Lung (tissue), 12 donors: ENCODE results near the gene FGF7. TPM values are rescaled to one million over a fixed set of nuclear protein-coding genes. Genes with fewer than 3 reads are reported as not detected.

Experiments
- ATAC-seq: fragments of 200-7000 bp; cut with Tn5 transposase; one replicate; pipeline ENCODE4 v1.9.1; 2020; ENCODE audit warnings: moderate number of reproducible peaks; ENCODE audit not compliant: insufficient read depth, low FRiP score
- DNase-seq, 3 donors: peaks; one replicate each; pipeline ENCODE4 v3.0.0-alpha.2; 2013 to 2017
- H3K27ac ChIP-seq, 2 donors: one replicate each; pipeline ENCODE4 v1.5.1; 2013; ENCODE audit warnings: mild to moderate bottlenecking in 2 of 2, moderate library complexity in 2 of 2, control low read depth in 1 of 2, inconsistent platforms in 1 of 2, low read depth in 1 of 2, low read length in 1 of 2
- H3K27me3 ChIP-seq, 3 donors: one replicate each; pipeline ENCODE4 v1.5.1; 2013; ENCODE audit warnings: low read length in 2 of 3; ENCODE audit not compliant: control insufficient read depth in 3 of 3, insufficient read depth in 3 of 3
- H3K36me3 ChIP-seq, 4 donors: one replicate each; pipeline ENCODE4 v1.5.1; 2013; ENCODE audit warnings: low read length in 4 of 4, mild to moderate bottlenecking in 1 of 4, moderate library complexity in 1 of 4; ENCODE audit not compliant: control insufficient read depth in 4 of 4, insufficient read depth in 4 of 4
- H3K4me1 ChIP-seq, 5 donors: one replicate each; pipeline ENCODE4 v1.5.1; 2013; ENCODE audit warnings: low read length in 5 of 5, mild to moderate bottlenecking in 2 of 5, moderate library complexity in 1 of 5; ENCODE audit not compliant: control insufficient read depth in 5 of 5, insufficient read depth in 5 of 5
- H3K4me3 ChIP-seq: one replicate; pipeline ENCODE4 v1.5.1; 2013; ENCODE audit warnings: mild to moderate bottlenecking, control low read depth, moderate library complexity
- H3K9ac ChIP-seq, 2 donors: one replicate each; pipeline ENCODE4 v1.5.1; 2013; ENCODE audit warnings: low read length in 2 of 2, control low read depth in 1 of 2; ENCODE audit not compliant: insufficient read depth in 1 of 2
- H3K9me3 ChIP-seq, 4 donors: one replicate each; pipeline ENCODE4 v1.5.1; 2013; ENCODE audit warnings: low read length in 3 of 4, mild to moderate bottlenecking in 1 of 4, moderate library complexity in 1 of 4; ENCODE audit not compliant: control insufficient read depth in 4 of 4, insufficient read depth in 3 of 4
- CTCF ChIP-seq: IDR thresholded peaks from 2 replicates; pipeline ENCODE4 v1.5.1; 2012; ENCODE audit warnings: mild to moderate bottlenecking; ENCODE audit errors: control extremely low read depth, extremely low read depth
- WGBS, 2 donors: extraction: QIAGEN DNeasy Blood & Tissue Kit; methylation state at CpG; one replicate each; pipeline ENCODE4 v1.1.7; 2013; 5-methylcytosine and 5-hydroxymethylcytosine counted together
- polyA plus RNA-seq, 2 donors: library from polyadenylated mRNA; stranded (reverse); fragments of 200-250 nt; gene quantifications; one replicate each; pipeline ENCODE4 v1.2.1, GENCODE V29; 2013
- total RNA-seq, 2 donors: library from RNA; depleted of rRNA in 1 of 2; stranded (reverse); fragments of >200 nt in 1 of 2; gene quantifications; one replicate each; pipeline ENCODE4 v1.2.1, GENCODE V29; 2014 to 2021
- donor health status: control.
- donor health status: control.
- donor health status: Bipolar disorder and iron deficiency.
- donor health status: healthy.
- donor health status: DM: yes; HTN: yes; CAD: no.

Gene FGF7
- total and polyA plus RNA-seq, 4 donors, result 11.5 to 32.2 (median 20.1) TPM

- no peaks in the 10 kb centered on the region for H3K27me3 ChIP-seq
- peaks cover 0 to 2% (median 0%) of the 10 kb centered on the region in 4 donors for H3K36me3 ChIP-seq
- ATAC-seq (no peak), DNase-seq (no peak)
- no peak for TF ChIP-seq CTCF
- no peaks in the 10 kb centered on the region for H3K9me3 ChIP-seq
- no peak overlapping the region for H3K4me3 ChIP-seq
- H3K27ac ChIP-seq, result no peak overlapping the region
- peak overlapping the region in 1 of 2 donors; percentile 50 for H3K9ac ChIP-seq
- 59 to 63% methylated on average over 1 of the region's 1 CpG for WGBS, 2 donors
- H3K4me1 ChIP-seq, result peaks cover 0 to 39% (median 3%) of the 10 kb centered on the region in 5 donors
These were observed 1.9 kb downstream of the FGF7 start for GRCh38 chr15:49424954-49425353.

DNA sequence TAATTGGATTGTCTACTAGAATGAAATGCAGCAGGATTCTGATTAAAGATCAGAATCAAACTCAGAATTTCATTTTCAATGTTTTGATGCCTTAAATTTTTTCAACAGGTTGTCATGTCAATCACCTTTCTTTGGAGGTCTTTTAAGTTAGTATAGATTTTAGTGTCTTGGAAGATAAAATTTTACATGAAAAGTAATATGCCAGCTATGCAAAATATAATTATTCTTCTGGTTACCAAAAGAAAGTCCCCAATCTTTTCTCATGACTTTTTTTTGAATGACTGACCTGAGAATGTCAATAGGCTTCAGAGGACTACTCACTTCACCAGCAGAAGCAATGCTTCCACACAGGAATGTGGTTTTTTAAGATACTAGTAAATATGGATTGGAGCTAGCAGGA is 4.3 kb downstream of the FGF7 start:
- Histone ChIP-seq H3K27ac (peak overlapping the region in 1 of 2 donors; percentile 82), H3K4me1 (peaks cover 0 to 39% (median 7%) of the 10 kb centered on the region in 5 donors), H3K9ac (no peak overlapping the region), H3K9me3 (no peaks in the 10 kb centered on the region), H3K36me3 (peaks cover 0 to 2% (median 0%) of the 10 kb centered on the region in 4 donors), H3K27me3 (no peaks in the 10 kb centered on the region), H3K4me3 (no peak overlapping the region)
- no peak for ATAC-seq
- no peak for TF ChIP-seq CTCF
- no peak for DNase-seq

DNA sequence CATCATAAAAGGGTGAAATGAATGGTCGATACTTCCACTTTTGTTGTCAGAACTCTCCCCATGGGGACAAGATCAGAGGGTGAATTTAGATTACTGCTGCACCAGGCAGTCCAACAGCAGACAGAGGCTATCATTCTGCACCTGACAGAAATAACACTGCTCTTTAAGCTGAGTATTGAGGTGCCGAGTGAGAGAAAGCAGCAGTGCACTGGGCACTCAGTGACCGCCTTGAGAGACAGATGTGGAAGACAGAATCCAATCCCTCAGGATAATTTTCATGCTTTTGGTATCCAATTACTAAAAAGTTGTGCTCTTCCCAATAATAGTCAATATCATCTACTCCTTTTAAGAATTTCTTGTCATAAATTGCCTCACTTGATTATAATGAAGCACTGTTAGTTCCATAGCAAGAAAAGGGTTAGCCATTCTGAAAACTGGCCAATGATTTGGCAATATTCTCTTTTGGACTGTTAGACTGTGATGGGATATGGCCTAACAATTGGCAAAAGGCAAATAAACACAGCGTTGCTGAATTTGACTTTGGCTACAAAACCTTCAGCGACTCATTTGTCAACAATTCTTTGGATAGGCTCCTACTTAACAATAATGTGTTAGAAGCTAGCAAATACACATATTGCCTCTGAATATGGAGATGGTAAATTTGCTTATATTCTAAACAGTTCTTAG is 5.5 kb downstream of the FGF7 start:
- peaks cover 0 to 29% (median 7%) of the 10 kb centered on the region in 5 donors for H3K4me1 ChIP-seq
- WGBS, 2 donors, result 71 to 89% methylated on average over 5 of the region's 5 CpGs
- DNase-seq, result peak; percentile 75 to 96 (median 95)
- H3K36me3 ChIP-seq, result peaks cover 0 to 2% (median under 1%) of the 10 kb centered on the region in 4 donors
- no peaks in the 10 kb centered on the region for H3K27me3 ChIP-seq
- ATAC-seq, result no peak
- peak overlapping the region in 1 of 2 donors; percentile 87 for H3K27ac ChIP-seq
- no peak for TF ChIP-seq CTCF
- no peaks in the 10 kb centered on the region for H3K9me3 ChIP-seq
- no peak overlapping the region for H3K4me3 ChIP-seq
- no peak overlapping the region for H3K9ac ChIP-seq
